ENCODE data around the gene FAM3C.

FAM3C gene

DNA sequence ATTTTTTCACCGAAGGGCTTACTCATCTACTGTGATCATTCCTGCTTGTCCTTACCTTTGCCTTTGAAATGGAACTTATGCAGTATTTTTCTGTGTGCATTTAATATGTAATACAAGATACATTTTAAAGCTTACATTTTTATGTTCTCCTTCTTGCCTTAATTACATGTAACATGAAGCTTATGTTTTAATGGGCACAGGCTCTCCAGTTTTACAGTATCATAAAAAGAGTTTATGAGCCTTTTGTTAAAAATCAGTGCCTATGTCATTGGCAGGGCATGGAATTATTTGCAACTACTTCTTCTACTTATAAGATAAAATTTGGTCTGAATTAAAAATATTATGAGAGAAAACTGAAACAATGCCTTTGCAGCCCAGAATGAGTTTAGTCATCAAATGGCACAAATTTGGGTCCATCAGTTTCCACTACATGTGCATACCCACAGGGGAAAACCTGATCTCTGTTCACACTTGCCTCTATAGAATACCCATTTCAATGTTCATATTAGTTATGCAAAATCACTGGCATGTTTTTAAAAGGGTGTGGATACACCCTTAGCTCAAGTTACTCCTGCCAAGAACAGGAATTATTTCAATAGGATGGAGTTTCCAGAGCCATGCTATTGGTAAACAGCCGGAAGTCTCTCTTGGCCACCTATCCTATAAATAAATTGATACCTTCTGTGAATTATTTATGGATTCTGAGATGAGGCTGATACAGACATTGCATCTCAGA lies 95.3 kb downstream of the FAM3C start:
- no peak for DNase-seq (ENCODE audit: low read depth in 2 of 2)

Measured in stimulated activated CD4-positive, alpha-beta T cell treated with anti-CD3 and anti-CD28 coated beads, Interleukin-4, amount 100 ng/mL, for 48 hours (primary cell).